WTC11 (cell line): ENCODE results near the gene NHERF1.

Experiments used
- ATF6 ChIP-seq: sonication (generic); formaldehyde crosslinking; IDR thresholded peaks from 2 replicates; pipeline ENCODE4 v1.8.1; 2023; ENCODE audit warnings: mild to moderate bottlenecking, missing genetic modification reagents
- CTCF ChIP-seq: fragments of 200-600 bp; IDR thresholded peaks from 2 replicates; pipeline ENCODE4 v1.8.0; 2022; ENCODE audit warnings: antibody characterized with exemption
- ESRRA ChIP-seq: sonication (generic); formaldehyde crosslinking; IDR thresholded peaks from 2 replicates; pipeline ENCODE4 v1.8.1; 2022; ENCODE audit warnings: mild to moderate bottlenecking, missing genetic modification reagents, borderline replicate concordance
- MLX ChIP-seq: sonication (generic); formaldehyde crosslinking; IDR thresholded peaks from 2 replicates; pipeline ENCODE4 v1.8.1; 2023; ENCODE audit warnings: mild to moderate bottlenecking, missing genetic modification reagents, moderate library complexity
- MYBL2 ChIP-seq: sonication (generic); formaldehyde crosslinking; IDR thresholded peaks from 2 replicates; pipeline ENCODE4 v1.8.1; 2023; ENCODE audit warnings: mild to moderate bottlenecking, moderate library complexity, missing genetic modification reagents
- NFATC4 ChIP-seq: fragments of 250-450 bp; sonication (Bioruptor Pico); IDR thresholded peaks from 2 replicates; pipeline ENCODE4 v1.9.0; 2021; ENCODE audit warnings: mild to moderate bottlenecking
- PREB ChIP-seq: sonication (generic); formaldehyde crosslinking; IDR thresholded peaks from 2 replicates; pipeline ENCODE4 v1.8.1; 2022; ENCODE audit warnings: mild to moderate bottlenecking, missing genetic modification reagents, moderate library complexity, borderline replicate concordance
- SP1 ChIP-seq: sonication (generic); formaldehyde crosslinking; conservative IDR thresholded peaks from 2 replicates; pipeline ENCODE4 v1.8.1; 2022; ENCODE audit warnings: missing genetic modification reagents

- TF ChIP-seq CTCF (no peak), NFATC4 (CRISPR knock-in tag) (no peak), ATF6 (no peak), MLX (CRISPR knock-in tag) (no peak), MYBL2 (CRISPR knock-in tag) (no peak), ESRRA (CRISPR knock-in tag) (no peak), PREB (no peak), SP1 (CRISPR knock-in tag) (no peak)
Measured at GRCh38 chr17:74816905-74817620, 68.6 kb downstream of the NHERF1 start.
